HepG2 (cell line): ENCODE data around the gene UCKL1. TPM values are rescaled to one million over a fixed set of nuclear protein-coding genes. Genes with fewer than 3 reads are reported as not detected.

Experiments used
- CAMTA2 ChIP-seq: sonication (generic); formaldehyde crosslinking; IDR thresholded peaks from 2 replicates; pipeline ENCODE4 v1.4.0; 2020; ENCODE audit warnings: mild to moderate bottlenecking, missing genetic modification reagents, borderline replicate concordance
- CBFB ChIP-seq: sonication (generic); formaldehyde crosslinking; IDR thresholded peaks from 2 replicates; pipeline ENCODE4 v1.4.0; 2020; ENCODE audit warnings: missing genetic modification reagents
- ELF3 ChIP-seq: IDR thresholded peaks from 2 replicates; pipeline ENCODE4 v1.6.1; 2016; ENCODE audit warnings: missing genetic modification reagents, missing compliant biosample characterization
- ESRRA ChIP-seq: sonication (generic); formaldehyde crosslinking; IDR thresholded peaks from 2 replicates; pipeline ENCODE4 v1.5.1; 2020; ENCODE audit warnings: mild to moderate bottlenecking, low read depth, missing genetic modification reagents
- FOXO1 ChIP-seq: sonication (generic); formaldehyde crosslinking; IDR thresholded peaks from 2 replicates; pipeline ENCODE4 v1.4.0; 2020; ENCODE audit warnings: missing genetic modification reagents
- LBX2 ChIP-seq: sonication (generic); formaldehyde crosslinking; IDR thresholded peaks from 2 replicates; pipeline ENCODE4 v1.5.0; 2020; ENCODE audit warnings: missing genetic modification reagents, mild to moderate bottlenecking, borderline replicate concordance
- MIER2 ChIP-seq: IDR thresholded peaks from 2 replicates; pipeline ENCODE4 v1.6.1; 2016; ENCODE audit warnings: missing biosample characterization, missing genetic modification reagents
- RFX1 ChIP-seq: fragments of 450-650 bp; IDR thresholded peaks from 2 replicates; pipeline ENCODE4 v1.6.1; 2017
- SIX4 ChIP-seq: sonication (generic); formaldehyde crosslinking; IDR thresholded peaks from 2 replicates; pipeline ENCODE4 v1.4.0; 2020; ENCODE audit warnings: missing genetic modification reagents
- SRSF9 ChIP-seq: fragments of 200-400 bp; formaldehyde crosslinking; IDR thresholded peaks from 2 replicates; pipeline ENCODE4 v1.6.1; 2018; ENCODE audit warnings: borderline replicate concordance, mild to moderate bottlenecking, low read depth, low read length; ENCODE audit not compliant: insufficient read depth, poor library complexity, severe bottlenecking
- THAP11 ChIP-seq: IDR thresholded peaks from 2 replicates; pipeline ENCODE4 v1.6.1; 2016; ENCODE audit warnings: missing biosample characterization, missing genetic modification reagents
- ZBTB1 ChIP-seq: sonication (generic); formaldehyde crosslinking; IDR thresholded peaks from 2 replicates; pipeline ENCODE4 v1.4.0; 2020; ENCODE audit warnings: missing genetic modification reagents, borderline replicate concordance
- ZBTB25 ChIP-seq: IDR thresholded peaks from 2 replicates; pipeline ENCODE4 v1.6.1; 2018; ENCODE audit warnings: missing genetic modification reagents
- ZFP36L1 ChIP-seq: sonication (generic); formaldehyde crosslinking; IDR thresholded peaks from 2 replicates; pipeline ENCODE4 v1.8.0; 2022; ENCODE audit warnings: mild to moderate bottlenecking, missing genetic modification reagents, moderate library complexity
- ZNF205 ChIP-seq: IDR thresholded peaks from 2 replicates; pipeline ENCODE4 v1.6.1; 2018; ENCODE audit warnings: missing biosample characterization, missing genetic modification reagents
- ZNF367 ChIP-seq: sonication (generic); formaldehyde crosslinking; IDR thresholded peaks from 2 replicates; pipeline ENCODE4 v1.4.0; 2020; ENCODE audit warnings: missing genetic modification reagents, borderline replicate concordance
- ZNF431 ChIP-seq: sonication (generic); formaldehyde crosslinking; IDR thresholded peaks from 2 replicates; pipeline ENCODE4 v1.9.0; 2022; ENCODE audit warnings: missing genetic modification reagents, low read depth, mild to moderate bottlenecking, borderline replicate concordance
- ZNF713 ChIP-seq: sonication (generic); formaldehyde crosslinking; IDR thresholded peaks from 2 replicates; pipeline ENCODE4 v1.4.0; 2020; ENCODE audit warnings: mild to moderate bottlenecking, missing genetic modification reagents
- polyA plus RNA-seq, 8 experiments: library from polyadenylated mRNA; depleted of rRNA in 3 of 8; stranded (reverse) in 7 of 8; unstranded in 1 of 8; fragments of >200 nt; fragmentation: Illumina TruSeq in 4 of 8; extraction: Trizol in 4 of 8; gene quantifications; 2 replicates each; pipeline versions ENCODE4 v1.2.1 to v1.2.3, GENCODE V29; 2011 to 2016; ENCODE audit warnings: low read depth in 4 of 8, missing spikeins in 1 of 8, mixed read lengths in 1 of 8; ENCODE audit not compliant: insufficient read depth in 1 of 8
- total RNA-seq, 5 experiments: library from RNA; depleted of rRNA; stranded (reverse); fragments of >200 nt; fragmentation: Illumina TruSeq; extraction: Trizol; gene quantifications; 2 replicates each; pipeline ENCODE4 v1.2.3, GENCODE V29; 2016; ENCODE audit warnings: low read depth in 1 of 5
- TF ChIP-seq, protein P1 (sequence below): sonication (generic); formaldehyde crosslinking; IDR thresholded peaks from 2 replicates; pipeline ENCODE4 v1.4.0; 2020; ENCODE audit warnings: mild to moderate bottlenecking, missing genetic modification reagents
- TF ChIP-seq, protein P2 (sequence below): sonication (generic); formaldehyde crosslinking; IDR thresholded peaks from 2 replicates; pipeline ENCODE4 v1.4.0; 2020; ENCODE audit warnings: missing genetic modification reagents
- TF ChIP-seq, protein P3 (sequence below): sonication (generic); formaldehyde crosslinking; IDR thresholded peaks from 2 replicates; pipeline ENCODE4 v1.5.0; 2020; ENCODE audit warnings: missing genetic modification reagents
- TF ChIP-seq, protein P4 (sequence below): sonication (generic); formaldehyde crosslinking; IDR thresholded peaks from 2 replicates; pipeline ENCODE4 v1.8.1; 2023; ENCODE audit warnings: missing genetic modification reagents, mild to moderate bottlenecking, borderline replicate concordance
- TF ChIP-seq, protein P5 (sequence below): IDR thresholded peaks from 2 replicates; pipeline ENCODE4 v1.6.1; 2016; ENCODE audit warnings: missing biosample characterization, missing genetic modification reagents, low read depth

UCKL1 gene
- total and polyA plus RNA-seq, 2 of the 13 experiments (the other 11 are each of a cell fraction or from before 2014, with no cell fraction given): 50.2 to 126 TPM

- TF ChIP-seq THAP11 (CRISPR knock-in tag) (peak; percentile 98), ZNF205 (CRISPR knock-in tag) (peak; percentile 94), SRSF9 (no peak), ZBTB1 (no peak; the same call in 1 of the 2 replicates), ZFP36L1 (CRISPR knock-in tag) (no peak), ESRRA (peak; percentile 36; the same call in 1 of the 2 replicates), FOXO1 (CRISPR knock-in tag) (peak; percentile 84; the same call in 1 of the 2 replicates), MIER2 (CRISPR knock-in tag) (peak; percentile 82), ZBTB25 (CRISPR knock-in tag) (peak; percentile 99), CBFB (CRISPR knock-in tag) (peak; percentile 94), LBX2 (CRISPR knock-in tag) (peak; percentile 86), SIX4 (CRISPR knock-in tag) (peak; percentile 79; the same call in 1 of the 2 replicates), ZNF367 (CRISPR knock-in tag) (no peak), RFX1 (peak; percentile 4; the same call in 1 of the 2 replicates), ZNF431 (peak; percentile 99), CAMTA2 (CRISPR knock-in tag) (peak; percentile 94), ELF3 (CRISPR knock-in tag) (peak; percentile 96), ZNF713 (CRISPR knock-in tag) (peak; percentile 51; the same call in 1 of the 2 replicates)
- TF ChIP-seq, protein P1, sequence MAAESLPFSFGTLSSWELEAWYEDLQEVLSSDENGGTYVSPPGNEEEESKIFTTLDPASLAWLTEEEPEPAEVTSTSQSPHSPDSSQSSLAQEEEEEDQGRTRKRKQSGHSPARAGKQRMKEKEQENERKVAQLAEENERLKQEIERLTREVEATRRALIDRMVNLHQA (CRISPR knock-in tag): no peak
- TF ChIP-seq, protein P2, sequence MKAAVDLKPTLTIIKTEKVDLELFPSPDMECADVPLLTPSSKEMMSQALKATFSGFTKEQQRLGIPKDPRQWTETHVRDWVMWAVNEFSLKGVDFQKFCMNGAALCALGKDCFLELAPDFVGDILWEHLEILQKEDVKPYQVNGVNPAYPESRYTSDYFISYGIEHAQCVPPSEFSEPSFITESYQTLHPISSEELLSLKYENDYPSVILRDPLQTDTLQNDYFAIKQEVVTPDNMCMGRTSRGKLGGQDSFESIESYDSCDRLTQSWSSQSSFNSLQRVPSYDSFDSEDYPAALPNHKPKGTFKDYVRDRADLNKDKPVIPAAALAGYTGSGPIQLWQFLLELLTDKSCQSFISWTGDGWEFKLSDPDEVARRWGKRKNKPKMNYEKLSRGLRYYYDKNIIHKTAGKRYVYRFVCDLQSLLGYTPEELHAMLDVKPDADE (CRISPR knock-in tag): no peak
- TF ChIP-seq, protein P3, sequence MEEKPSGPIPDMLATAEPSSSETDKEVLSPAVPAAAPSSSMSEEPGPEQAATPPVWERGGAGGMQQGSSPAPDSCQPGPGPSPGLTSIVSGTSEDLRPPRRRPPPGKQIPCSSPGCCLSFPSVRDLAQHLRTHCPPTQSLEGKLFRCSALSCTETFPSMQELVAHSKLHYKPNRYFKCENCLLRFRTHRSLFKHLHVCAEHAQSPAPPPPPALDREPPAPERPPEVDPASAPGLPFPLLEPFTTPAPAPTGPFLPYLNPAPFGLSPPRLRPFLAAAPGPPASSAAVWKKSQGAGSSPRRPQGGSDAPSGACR (CRISPR knock-in tag): peak; percentile 97
- TF ChIP-seq, protein P4, sequence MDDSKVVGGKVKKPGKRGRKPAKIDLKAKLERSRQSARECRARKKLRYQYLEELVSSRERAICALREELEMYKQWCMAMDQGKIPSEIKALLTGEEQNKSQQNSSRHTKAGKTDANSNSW (CRISPR knock-in tag): no peak
- TF ChIP-seq, protein P5, sequence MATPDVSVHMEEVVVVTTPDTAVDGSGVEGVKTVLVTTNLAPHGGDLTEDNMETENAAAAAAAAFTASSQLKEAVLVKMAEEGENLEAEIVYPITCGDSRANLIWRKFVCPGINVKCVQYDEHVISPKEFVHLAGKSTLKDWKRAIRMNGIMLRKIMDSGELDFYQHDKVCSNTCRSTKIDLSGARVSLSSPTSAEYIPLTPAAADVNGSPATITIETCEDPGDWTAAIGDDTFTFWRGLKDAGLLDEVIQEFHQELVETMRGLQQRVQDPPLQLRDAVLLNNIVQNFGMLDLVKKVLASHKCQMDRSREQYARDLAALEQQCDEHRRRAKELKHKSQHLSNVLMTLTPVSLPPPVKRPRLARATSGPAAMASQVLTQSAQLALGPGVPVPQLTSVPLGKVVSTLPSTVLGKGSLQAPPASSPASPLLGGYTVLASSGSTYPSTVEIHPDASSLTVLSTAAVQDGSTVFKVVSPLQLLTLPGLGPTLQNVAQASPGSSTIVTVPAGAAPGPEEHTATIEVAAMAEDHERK (CRISPR knock-in tag): peak; percentile 92
These were observed 24.9 kb upstream of the UCKL1 start, which contains the start of gene PRPF6 (continued) for GRCh38 chr20:63980806-63981728.
